HCT116 (cell line): ENCODE data around the gene SOCS3. TPM values are rescaled to one million over a fixed set of nuclear protein-coding genes. Genes with fewer than 3 reads are reported as not detected.

Experiments
- ATAC-seq: fragments of 200-7000 bp; cut with Tn5 transposase; 2 replicates; pipeline ENCODE4 v1.9.1; 2020; ENCODE audit warnings: mild to moderate bottlenecking, moderate library complexity
- BruUV-seq: library from RNA; stranded (reverse); fragments of 400-500 nt; replicated peaks from 2 replicates; lab custom pipeline; 2021; lab: Mats Ljungman, UMichigan
- CTCF ChIA-PET: fragments of 300-600 bp; sonication (Branson Sonifier 250); formaldehyde crosslinking; loops from one replicate; lab custom pipeline; 2021; ENCODE audit warnings: antibody characterized with exemption; lab: Charles Lee
- POLR2A ChIA-PET: fragments of 300-600, 350-600 bp; sonication (Branson Sonifier 250); formaldehyde crosslinking; loops from one replicate; lab custom pipeline; 2021; ENCODE audit warnings: antibody characterized with exemption; lab: Charles Lee
- RAD21 ChIA-PET, 2 experiments: fragments of 300-600 bp; sonication (Branson Sonifier 250); formaldehyde crosslinking; loops; one replicate each; lab custom pipeline; 2023; ENCODE audit warnings: low total read pairs in 2 of 2; ENCODE audit not compliant: uncharacterized antibody in 2 of 2, unreplicated experiment in 2 of 2, low non-redundant PET in 1 of 2; lab: Charles Lee
- DNase-seq: peaks from one replicate; pipeline ENCODE4 v3.0.0-alpha.2; 2010; ENCODE audit warnings: low read depth, low spot score
- H2AFZ ChIP-seq: fragments of 200-600 bp; shearing (Covaris generic), sonication (generic); 2 replicates; pipeline ENCODE4 v1.6.1; 2017; ENCODE audit warnings: low read depth, mixed run types, mixed read lengths, antibody characterized with exemption, low read length; ENCODE audit not compliant: poor library complexity, severe bottlenecking
- H3K27ac ChIP-seq: 2 replicates; pipeline ENCODE4 v1.5.1; 2012; ENCODE audit warnings: low read depth, low read length
- H3K27me3 ChIP-seq: fragments of 200-600 bp; sonication (generic); 2 replicates; pipeline ENCODE4 v1.6.1; 2016; ENCODE audit warnings: mixed run types, low read length, mixed read lengths; ENCODE audit not compliant: insufficient read depth
- H3K36me3 ChIP-seq, 2 experiments: fragments of 200-500 bp in 1 of 2; fragments of 200-600 bp in 1 of 2; sonication (Bioruptor generic) in 1 of 2; sonication (generic) in 1 of 2; 2 replicates each; pipeline versions ENCODE4 v1.5.1 to v1.6.1; 2014 to 2016; ENCODE audit warnings: low read length in 2 of 2, inconsistent platforms in 1 of 2, mixed read lengths in 1 of 2, mixed run types in 1 of 2; ENCODE audit not compliant: insufficient read depth in 2 of 2, control insufficient read depth in 1 of 2
- H3K4me1 ChIP-seq, 2 experiments: fragments of 200-600 bp in 1 of 2; sonication (generic) in 1 of 2; 2 replicates each; pipeline versions ENCODE4 v1.5.1 to v1.6.1; 2012 to 2017; ENCODE audit warnings: low read length in 2 of 2, inconsistent platforms in 1 of 2, mild to moderate bottlenecking in 1 of 2, mixed read lengths in 1 of 2, mixed run types in 1 of 2, moderate library complexity in 1 of 2; ENCODE audit not compliant: insufficient read depth in 2 of 2, control insufficient read depth in 1 of 2
- H3K4me2 ChIP-seq: fragments of 200-600 bp; sonication (generic); 2 replicates; pipeline ENCODE4 v1.6.1; 2017; ENCODE audit warnings: mixed run types, low read length, mixed read lengths
- H3K4me3 ChIP-seq, 2 experiments: fragments of 200-600 bp in 1 of 2; sonication (generic) in 1 of 2; replicated peaks in 1 of 2; 2 replicates each; pipeline ENCODE4 v1.5.1; 2011 to 2016; ENCODE audit warnings: low read length in 2 of 2, control low read depth in 1 of 2, low read depth in 1 of 2, mild to moderate bottlenecking in 1 of 2, mixed read lengths in 1 of 2, mixed run types in 1 of 2
- H3K79me2 ChIP-seq: fragments of 200-600 bp; sonication (generic); 2 replicates; pipeline ENCODE4 v1.6.1; 2017; ENCODE audit warnings: mild to moderate bottlenecking, mixed run types, low read length, moderate library complexity, mixed read lengths; ENCODE audit not compliant: insufficient read depth
- H3K9ac ChIP-seq: fragments of 200-600 bp; sonication (generic); 2 replicates; pipeline ENCODE4 v1.6.1; 2016; ENCODE audit warnings: low read length, mixed read lengths
- H3K9me2 ChIP-seq: fragments of 200-600 bp; sonication (generic), shearing (Covaris generic); 2 replicates; pipeline ENCODE4 v1.6.1; 2017; ENCODE audit warnings: mixed run types, mild to moderate bottlenecking, moderate library complexity; ENCODE audit not compliant: insufficient read depth
- H3K9me3 ChIP-seq, 2 experiments: fragments of 200-500 bp in 1 of 2; fragments of 200-600 bp in 1 of 2; sonication (Bioruptor generic) in 1 of 2; sonication (generic) in 1 of 2; 2 replicates each; pipeline ENCODE4 v1.6.1; 2014 to 2017; ENCODE audit warnings: low read length in 2 of 2, mixed read lengths in 2 of 2, inconsistent platforms in 1 of 2, low read depth in 1 of 2, mild to moderate bottlenecking in 1 of 2, mixed run types in 1 of 2, moderate library complexity in 1 of 2; ENCODE audit not compliant: control insufficient read depth in 1 of 2, insufficient read depth in 1 of 2
- H4K20me1 ChIP-seq: fragments of 200-600 bp; sonication (generic), shearing (Covaris generic); 2 replicates; pipeline ENCODE4 v1.6.1; 2017; ENCODE audit warnings: mixed run types, mild to moderate bottlenecking, moderate library complexity; ENCODE audit not compliant: insufficient read depth
- EGR1 ChIP-seq: IDR thresholded peaks from 2 replicates; pipeline ENCODE4 v1.6.1; 2012; ENCODE audit warnings: low read depth
- EZH2 ChIP-seq: fragments of 200-600 bp; sonication (generic); IDR thresholded peaks from 2 replicates; pipeline ENCODE4 v1.6.1; 2017; ENCODE audit warnings: antibody characterized with exemption, mixed run types
- MAX ChIP-seq: IDR thresholded peaks from 2 replicates; pipeline ENCODE4 v1.6.1; 2012
- SP1 ChIP-seq: IDR thresholded peaks from 2 replicates; pipeline ENCODE4 v1.6.1; 2012; ENCODE audit warnings: low read depth
- ZFX ChIP-seq: fragments of 450-650 bp; IDR thresholded peaks from 2 replicates; pipeline ENCODE4 v1.6.1; 2017
- intact Hi-C: fragments of 100-400 bp; cut with micrococcal nuclease; formaldehyde crosslinking; loops from 2 replicates; pipeline ENCODE4 v1.10.0; 2022
- total RNA-seq: library from RNA; stranded (reverse); gene quantifications from one replicate; pipeline ENCODE4 v1.2.1, GENCODE V29; 2021; ENCODE audit not compliant: unreplicated experiment

Gene SOCS3
- total RNA-seq, 1 experiment from 2014 or later = 26.7 TPM

DNA sequence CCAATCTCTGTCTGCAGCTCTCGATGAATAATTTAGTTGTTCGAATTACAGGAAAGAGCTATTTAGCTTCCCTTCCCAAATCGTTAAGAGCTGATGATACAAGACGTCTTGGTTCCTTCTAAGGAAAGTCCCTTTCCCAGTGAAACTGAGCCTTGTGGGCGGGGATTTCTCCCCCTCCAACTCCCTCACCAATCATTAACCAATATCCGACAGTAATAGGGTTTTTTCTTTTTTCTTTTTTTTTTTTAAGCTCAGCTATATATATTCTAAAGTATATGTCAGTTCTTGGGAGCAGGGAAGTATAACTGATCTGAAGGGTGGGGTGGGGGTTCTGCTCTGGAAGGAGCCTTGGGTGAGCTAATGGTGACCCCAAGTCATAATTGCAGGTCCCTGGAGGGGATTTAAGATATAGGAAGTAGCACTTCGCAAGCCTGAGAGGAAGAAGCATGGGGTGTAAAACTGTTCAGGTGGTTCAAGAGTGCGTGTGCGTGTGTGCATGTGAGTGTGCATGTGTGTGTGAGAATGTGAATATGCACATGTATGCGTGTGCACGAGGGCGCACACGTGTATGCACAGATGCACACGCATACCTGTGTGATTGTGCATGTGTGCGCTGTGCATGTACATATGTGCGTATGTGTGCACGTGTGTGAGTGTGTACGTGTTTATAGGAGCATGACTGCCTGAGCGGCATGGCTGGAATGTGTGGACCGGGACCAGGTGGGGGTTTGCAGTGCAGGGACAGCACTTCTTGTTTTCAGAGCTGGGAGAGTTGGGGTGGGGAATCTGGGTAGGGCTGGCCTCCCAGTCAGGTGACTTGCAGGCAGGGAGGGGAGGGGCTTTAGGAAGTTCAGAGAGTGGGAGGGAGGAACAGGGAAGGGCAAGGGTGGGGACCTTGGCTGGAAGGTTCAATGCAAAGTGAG lies 42.7 kb downstream of the SOCS3 start:
- Histone ChIP-seq H3K79me2 (no peaks in the 10 kb centered on the region), H3K27ac (peak overlapping the region; percentile 99), H3K9me3 (no peaks in the 10 kb centered on the region), H3K4me3 (peak overlapping the region; percentile 57 to 60), H3K9ac (peak overlapping the region; percentile 77), H3K36me3 (no peaks in the 10 kb centered on the region), H3K4me2 (peak overlapping the region; percentile 88), H3K9me2 (no peaks in the 10 kb centered on the region), H4K20me1 (no peaks in the 10 kb centered on the region), H2AFZ (no peak overlapping the region), H3K27me3 (no peaks in the 10 kb centered on the region), H3K4me1 (peaks cover 52 to 80% of the 10 kb centered on the region in 2 experiments)
- ATAC-seq (peak; percentile 20), DNase-seq (no peak)
- ChIA-PET POLR2A (interaction anchor here (0.7 to 3.9 kb wide), 8 partner anchors 9 to 130 kb away, joined by 3 to 21 read pairs (median 4); partner anchors contain the start of genes AFMID, SOCS3 and TK1), CTCF (interaction anchor here (0.8 to 1.8 kb wide), 7 partner anchors 8 to 44 kb away, joined by 3 to 5 read pairs (median 4); no protein-coding TSS in a partner anchor), RAD21 (interaction anchor here in 1 of 2 experiments (2.1 kb wide), 1 partner anchor 44 kb away, joined by 6 read pairs; no protein-coding TSS in a partner anchor)
- BruUV-seq = no TSS peak
- intact Hi-C loops = no loop called here
- TF ChIP-seq SP1 (peak; percentile 48), MAX (peak; percentile 69; the same call in 1 of the 2 replicates), EZH2 (no peak), EGR1 (no peak)

GRCh38 chr17:78316115-78316866 lies 43.6 kb downstream of the SOCS3 start:
- Histone ChIP-seq H2AFZ (no peak overlapping the region), H3K4me1 (peaks cover 52 to 85% of the 10 kb centered on the region in 2 experiments)
- CTCF ChIA-PET = interaction anchor here (0.8 to 3.1 kb wide), 7 partner anchors 9 to 65 kb away, joined by 3 to 15 read pairs (median 4); no protein-coding TSS in a partner anchor

More at GRCh38 chr17:78316115-78316866, 43.6 kb downstream of the SOCS3 start:
- no peaks in the 10 kb centered on the region for H3K9me3 ChIP-seq
- no peaks in the 10 kb centered on the region for H3K79me2 ChIP-seq
- H3K27ac ChIP-seq = peak overlapping the region; percentile 99
- ChIA-PET RAD21 (interaction anchor here (1.2 to 2.1 kb wide), 2 partner anchors 12 to 44 kb away, joined by 3 to 6 read pairs; no protein-coding TSS in a partner anchor), POLR2A (interaction anchor here (1.1 to 3.9 kb wide), 8 partner anchors 8 to 129 kb away, joined by 3 to 21 read pairs (median 4); partner anchors contain the start of genes AFMID, SOCS3 and TK1)
- intact Hi-C loops = no loop called here
- peak overlapping the region; percentile 88 for H3K4me2 ChIP-seq
- no TSS peak for BruUV-seq
- no peaks in the 10 kb centered on the region for H4K20me1 ChIP-seq
- ATAC-seq (peak; percentile 0; the same call in 1 of the 2 replicates), DNase-seq (no peak)
- H3K4me3 ChIP-seq = peak overlapping the region; percentile 57 to 60
- no peaks in the 10 kb centered on the region for H3K9me2 ChIP-seq
- H3K27me3 ChIP-seq = no peaks in the 10 kb centered on the region
- TF ChIP-seq EGR1 = no peak
- peak; percentile 69; the same call in 1 of the 2 replicates for TF ChIP-seq ZFX
- peak overlapping the region; percentile 77 for H3K9ac ChIP-seq
- no peaks in the 10 kb centered on the region for H3K36me3 ChIP-seq
